Measurements from ENCODE around the gene LMF1.
A peak's percentile ranks its signal among the peaks of the same experiment; 100 is the strongest.

Gene LMF1

DNA sequence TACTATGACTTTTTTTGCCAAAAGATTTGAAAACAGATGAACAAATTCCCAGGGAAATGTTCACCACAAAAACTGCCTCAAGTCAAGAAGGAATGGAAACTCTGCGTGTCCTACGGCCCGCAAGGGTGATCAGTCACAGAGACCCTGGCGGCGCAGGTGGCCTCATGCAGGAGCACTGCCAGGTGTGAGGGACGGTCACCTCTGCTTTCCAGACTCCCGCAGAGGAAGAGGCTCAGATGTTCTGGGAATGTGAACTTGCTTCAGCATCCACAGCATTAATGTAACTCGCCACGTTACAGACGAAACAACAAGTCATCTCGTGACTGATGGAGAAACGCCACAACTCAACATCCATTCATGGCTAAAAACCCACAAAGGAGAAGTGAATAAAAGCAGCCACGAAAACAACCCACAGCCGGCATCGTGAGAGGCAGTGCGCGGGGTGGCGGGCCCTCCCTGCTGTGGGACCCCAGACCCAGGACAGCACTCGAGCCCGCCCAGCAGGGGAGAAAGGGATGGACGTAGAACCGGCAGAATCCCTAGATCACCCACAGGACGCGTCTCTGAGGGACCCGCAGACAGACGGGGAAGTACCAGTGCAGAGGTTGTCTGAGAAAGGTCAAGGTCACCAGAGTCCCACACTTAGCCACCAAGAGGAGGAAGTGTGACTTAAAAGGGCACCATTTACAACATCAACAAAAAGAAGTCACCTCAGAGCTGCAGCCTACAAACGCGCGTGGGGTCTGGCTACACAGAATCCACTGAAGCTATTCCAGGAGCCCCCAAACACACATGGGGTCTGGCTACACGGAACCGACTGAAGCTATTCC lies 93.3 kb downstream of the LMF1 start:
- no peak for DNase-seq

DNA sequence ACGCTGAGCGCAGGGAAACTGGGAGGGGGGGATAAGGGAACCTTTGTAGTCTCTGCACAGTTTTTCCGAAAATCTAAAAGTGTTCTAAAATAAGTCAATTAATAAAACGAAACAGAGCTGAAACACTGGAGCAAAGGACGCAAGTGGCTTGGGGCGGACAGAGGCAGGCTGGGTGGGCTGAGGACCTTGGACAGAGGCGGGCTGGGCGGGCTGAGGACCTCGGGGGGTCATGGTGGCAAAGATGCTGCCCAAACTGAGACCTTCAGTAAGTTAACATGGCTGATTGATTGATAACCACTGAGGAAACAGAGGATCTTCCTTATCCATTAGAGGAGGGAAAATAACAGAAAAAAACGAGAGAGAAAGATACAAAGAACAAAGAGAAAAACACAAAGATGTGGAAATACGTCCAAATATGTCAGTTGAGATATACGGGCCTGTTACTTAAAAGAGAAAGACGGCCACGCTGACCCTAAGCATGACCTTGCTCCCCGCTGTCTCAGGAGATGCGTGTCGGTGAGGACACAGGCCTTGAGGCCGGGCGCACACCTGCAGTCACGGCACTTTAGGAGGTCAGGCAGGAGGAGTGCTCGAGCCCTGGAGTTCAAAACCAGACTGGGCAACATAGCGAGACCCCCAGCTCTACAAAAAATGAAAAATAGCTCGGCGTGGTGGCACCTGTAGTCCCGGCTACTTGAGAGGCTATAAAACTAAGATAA lies 94.1 kb downstream of the LMF1 start:
- no peak for DNase-seq

DNA sequence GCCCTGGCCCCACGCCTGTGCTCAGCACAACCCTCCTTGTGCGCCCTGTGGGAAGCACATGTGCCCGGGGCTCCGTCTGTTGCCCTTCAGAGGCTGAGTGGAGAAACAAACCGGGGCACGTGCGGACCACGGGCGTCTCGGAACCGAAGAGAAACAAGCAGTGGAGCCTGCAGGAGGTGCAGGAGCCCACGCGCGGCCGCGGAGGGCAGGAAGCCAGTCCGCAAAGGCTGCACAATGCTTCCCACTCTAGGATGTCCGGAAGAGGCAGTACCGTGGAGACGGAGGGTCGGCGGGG lies 94.8 kb downstream of the LMF1 start:
- DNase-seq: no peak

DNA sequence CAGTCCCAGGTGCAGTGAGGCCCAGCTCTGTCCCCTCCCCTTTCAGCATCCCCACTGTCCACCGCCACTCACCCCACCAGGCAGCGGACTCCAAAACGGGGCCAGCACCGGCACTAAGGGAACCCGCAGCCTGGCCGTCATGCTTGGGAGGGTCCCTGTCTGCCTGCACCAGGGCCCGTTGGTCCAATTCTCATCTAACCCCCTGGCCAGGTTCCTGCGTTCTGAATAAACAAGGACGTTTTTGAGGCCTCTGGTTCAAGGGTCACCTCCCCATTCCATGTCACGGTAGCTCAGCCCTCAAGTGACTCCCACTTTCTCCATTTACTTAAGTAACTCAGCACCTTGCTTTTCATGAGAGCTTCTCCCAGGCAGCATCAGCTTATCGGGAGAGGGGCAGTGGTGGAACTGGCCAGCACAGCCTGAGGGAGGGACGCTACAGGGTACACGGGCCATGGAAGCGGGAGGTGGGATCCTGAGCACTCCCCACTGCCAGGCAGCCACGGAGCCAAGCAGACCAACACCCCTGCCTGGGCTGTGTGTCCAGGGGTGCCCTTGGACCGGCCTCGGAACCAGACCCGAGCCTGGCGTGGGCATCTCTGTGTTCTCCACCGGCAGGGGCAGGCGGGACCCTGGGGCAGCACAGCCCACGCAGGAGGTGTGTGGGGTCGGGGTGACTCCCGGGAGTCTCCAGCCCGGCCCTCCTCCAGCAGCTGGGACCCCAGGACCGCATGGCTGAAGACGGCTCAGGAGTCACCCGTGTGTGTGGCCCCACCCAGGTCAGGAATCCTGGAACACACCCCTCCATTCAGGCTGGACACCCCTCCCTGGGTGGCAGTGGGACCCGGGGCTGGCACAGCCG lies 95.4 kb downstream of the LMF1 start:
- DNase-seq: no peak

DNA sequence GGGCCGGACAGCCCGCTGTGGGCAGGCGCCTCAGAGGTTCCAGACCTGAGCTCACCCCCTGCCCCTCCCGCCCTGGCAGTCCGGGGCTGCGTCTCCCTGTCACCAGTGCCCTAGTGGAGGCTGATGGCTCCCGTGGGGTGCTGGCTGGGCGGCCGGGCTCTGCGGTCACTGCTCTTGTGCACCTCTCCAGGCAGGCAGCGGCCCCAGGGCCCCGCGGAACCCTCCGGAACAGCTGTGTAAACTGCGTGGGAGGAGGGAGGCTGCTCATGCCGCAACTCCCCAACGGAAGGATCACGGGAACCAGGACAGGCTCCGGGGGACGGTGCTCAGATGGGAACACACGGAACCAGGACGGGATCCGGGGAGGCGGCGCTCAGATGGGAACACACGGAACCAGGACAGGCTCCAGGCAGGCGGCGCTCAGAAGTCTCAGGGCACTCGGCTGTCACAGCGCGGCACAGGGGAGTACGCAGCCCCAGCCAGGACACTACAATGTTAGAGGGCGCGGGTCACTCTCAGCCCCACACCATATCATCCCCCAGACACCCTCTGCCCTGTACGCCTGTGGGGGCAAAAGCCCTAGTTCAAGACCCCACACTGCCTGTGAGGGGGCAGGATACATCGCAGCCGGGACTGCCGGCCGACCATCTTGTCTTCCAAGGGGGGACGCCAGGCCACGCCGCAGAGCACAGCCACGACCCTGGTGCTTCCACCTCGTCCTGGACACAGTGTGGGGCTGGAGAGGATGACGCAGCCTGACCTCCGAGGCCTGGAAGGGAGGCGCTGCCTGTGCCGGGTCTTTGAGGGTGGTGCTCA lies 96.2 kb downstream of the LMF1 start:
- no peak for DNase-seq

DNA sequence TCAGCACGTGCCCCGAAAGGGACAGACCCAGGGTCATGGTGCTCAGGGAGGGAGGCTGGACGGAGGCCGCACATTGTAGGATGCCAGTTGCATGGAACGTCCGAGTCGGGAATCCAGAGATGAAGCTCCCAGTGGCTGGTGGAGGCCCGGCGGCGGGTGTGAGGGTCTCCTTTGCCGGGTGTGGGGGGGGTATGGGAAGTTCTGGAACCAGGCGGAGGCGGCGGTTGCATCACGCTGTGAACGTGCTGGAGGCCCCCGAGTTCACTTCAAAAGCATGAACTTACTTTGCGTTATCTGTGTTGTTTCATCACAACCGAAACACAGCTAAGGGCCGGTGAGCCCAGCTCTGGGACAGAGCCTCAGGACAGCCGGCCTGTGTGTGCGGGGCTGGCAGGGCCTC lies 96.9 kb downstream of the LMF1 start:
- no peak for DNase-seq

DNA sequence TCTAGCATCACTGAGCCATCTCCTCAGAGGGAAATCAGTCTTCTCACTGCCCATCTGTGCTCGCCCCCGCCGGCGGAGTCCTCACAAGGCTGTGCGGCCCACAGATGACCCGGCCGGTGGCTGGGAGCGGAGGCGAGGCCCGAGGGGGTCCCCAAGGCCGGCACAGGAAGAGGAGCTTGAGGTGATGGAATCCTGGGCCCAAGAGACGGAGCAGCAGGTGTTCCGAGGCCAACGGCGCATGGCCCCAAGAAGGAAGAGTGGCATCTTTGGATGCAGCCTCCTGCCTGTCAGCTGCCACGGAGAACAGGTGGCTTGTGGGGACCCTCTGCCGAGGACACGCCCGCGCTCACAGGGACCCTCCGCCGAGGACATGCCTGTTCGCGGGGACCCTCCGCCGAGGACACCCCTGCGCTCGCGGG lies 97.5 kb downstream of the LMF1 start:
- no peak for DNase-seq

DNA sequence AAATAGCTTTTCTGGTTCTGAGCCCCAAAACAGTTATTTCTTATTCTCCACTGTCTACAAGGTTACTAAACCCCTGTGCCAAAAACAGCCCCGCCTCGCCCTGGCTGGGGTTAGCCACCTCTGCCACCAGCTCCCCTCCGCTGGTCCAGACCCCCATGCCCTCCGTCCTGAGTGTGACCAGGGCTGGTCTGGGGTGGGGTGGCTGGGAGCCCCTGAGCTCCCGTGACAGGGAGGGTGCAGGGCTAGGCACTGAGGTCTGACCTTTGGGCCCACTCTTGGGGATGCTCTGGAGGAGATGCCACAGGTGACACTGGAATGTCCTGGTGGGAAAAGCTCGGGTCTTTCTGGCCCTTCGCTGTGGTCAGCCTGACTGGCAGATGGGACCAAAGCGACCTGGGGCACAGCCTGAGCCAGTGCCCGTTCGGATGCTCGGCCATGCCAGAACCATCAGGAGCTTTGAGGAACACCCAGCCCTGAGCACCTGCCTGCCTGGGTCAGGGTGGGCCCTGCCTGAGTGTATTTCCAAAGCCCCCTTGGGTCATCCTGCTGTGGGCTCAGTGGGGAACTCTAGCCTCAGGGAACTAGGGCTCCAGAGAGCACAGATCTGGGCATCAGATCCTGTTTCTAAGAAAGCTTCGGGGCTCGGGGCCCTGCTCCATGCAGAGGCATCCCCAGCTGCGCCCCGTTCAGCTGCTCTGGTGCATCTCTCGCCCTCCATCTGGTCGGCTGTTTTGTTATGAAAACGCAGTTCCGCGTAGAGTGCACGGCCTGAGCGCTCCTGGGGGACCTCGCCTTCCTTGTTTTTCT lies 98.1 kb downstream of the LMF1 start:
- no peak for DNase-seq

DNA sequence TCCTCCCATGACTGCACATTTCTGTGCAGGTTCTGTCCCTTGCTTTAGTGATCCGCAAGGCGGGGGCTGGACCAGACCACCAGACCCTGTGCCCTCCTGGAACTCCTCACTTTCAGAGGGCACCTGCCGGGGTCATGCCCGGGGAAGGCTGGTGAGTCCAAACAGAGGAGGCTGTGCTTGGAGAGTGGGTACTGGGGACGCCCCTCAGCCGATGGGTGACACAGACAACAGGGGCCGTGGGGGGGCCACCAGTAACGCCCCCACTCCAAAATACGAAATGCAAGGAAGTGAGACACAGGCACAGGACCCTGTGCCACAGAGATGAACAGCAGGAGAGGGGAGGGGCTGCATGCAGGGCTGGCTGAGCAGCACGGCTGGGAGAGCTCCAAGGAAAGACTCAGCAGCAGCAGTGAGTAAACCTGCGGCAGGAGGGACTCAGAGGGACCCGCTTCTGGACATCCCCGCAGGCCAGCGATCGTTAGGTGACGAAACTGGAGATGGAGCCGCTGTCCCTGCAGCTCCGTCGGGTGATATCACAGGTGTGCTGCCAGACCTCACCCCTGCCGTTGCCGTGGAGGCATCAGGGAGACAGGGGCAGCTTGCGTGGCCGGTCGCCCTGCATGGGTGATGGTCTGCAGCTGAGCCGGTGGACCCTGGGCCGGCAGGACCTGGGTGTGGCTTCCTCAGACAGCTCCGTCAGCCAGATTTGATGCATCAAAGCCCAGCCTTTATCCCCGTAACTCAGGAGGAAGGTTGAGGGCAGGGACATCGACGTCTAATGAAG lies 99.0 kb downstream of the LMF1 start:
- DNase-seq: no peak

DNA sequence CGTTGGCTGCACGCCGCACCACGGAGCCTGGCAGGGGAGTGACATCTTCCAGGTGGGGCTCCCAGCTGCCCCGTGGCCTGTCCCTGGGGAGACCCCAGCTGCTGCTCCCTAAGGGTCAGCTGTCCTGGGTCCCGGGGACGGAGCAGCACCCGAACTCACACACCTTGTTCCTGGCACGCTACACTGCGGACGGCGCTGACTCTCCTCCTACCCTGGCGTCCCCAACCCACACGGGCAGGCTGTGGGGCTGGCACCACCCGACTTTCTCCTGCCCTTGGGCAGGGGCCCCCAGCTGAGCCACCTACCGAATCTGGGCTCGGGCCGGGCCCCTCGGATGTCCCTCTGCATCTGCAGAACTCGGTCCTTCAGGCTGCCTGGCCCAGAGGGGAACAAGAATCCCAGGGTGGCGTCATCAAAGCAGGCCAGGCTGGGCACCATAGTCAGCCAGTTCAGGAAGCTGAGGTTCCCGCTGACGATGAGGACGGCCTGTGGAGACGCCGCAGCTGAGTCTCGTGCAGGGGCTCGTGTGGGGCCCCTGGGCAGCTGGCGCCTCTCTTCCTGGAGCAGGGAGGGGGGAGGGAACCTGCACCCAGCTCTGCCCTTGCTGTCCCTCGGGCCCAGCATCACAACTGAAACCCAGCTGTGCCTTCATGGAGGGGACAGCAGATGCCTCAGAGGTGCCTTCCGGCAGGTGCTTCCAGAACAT lies 99.8 kb downstream of the LMF1 start:
- no peak for DNase-seq

DNA sequence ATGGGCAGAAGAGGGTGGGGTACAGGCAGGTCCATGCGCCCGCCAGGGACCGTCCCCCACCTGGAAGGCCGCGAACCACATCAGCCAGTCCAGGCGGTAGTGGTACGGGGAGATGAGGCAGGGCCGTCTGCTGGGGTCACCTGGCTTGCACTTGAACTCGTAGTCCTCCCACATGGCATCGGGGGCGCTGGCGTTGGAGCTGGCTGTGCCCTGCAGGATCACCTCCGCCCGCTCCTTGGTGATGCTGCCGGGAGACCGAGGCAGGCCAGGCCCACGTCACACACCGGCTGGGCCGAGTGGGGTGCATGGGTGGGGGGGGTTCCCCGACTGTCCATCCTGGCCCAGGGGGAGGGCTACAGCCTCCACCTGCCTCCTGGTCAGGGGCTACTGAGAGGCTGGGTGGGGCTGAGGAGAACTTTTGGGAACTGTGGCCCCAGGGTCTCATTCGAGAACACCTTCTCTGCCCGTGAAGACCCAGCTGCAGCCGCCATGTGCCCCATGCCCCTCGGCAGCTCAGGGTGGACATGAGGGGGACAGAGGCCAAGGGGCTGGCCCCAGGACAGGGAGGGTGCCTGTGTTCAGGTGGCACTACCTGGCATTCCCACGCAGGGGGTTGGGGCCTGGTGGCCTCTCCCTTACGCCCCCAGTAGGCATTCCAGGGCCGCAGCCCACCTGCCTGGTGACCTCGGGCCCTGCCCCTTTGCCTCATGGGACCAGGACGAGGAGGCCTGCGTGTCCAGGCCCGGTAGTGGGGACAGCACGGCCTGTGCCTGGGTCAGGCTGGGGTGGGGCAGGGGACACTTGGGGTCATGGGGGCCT lies 100.8 kb downstream of the LMF1 start:
- DNase-seq: no peak

DNA sequence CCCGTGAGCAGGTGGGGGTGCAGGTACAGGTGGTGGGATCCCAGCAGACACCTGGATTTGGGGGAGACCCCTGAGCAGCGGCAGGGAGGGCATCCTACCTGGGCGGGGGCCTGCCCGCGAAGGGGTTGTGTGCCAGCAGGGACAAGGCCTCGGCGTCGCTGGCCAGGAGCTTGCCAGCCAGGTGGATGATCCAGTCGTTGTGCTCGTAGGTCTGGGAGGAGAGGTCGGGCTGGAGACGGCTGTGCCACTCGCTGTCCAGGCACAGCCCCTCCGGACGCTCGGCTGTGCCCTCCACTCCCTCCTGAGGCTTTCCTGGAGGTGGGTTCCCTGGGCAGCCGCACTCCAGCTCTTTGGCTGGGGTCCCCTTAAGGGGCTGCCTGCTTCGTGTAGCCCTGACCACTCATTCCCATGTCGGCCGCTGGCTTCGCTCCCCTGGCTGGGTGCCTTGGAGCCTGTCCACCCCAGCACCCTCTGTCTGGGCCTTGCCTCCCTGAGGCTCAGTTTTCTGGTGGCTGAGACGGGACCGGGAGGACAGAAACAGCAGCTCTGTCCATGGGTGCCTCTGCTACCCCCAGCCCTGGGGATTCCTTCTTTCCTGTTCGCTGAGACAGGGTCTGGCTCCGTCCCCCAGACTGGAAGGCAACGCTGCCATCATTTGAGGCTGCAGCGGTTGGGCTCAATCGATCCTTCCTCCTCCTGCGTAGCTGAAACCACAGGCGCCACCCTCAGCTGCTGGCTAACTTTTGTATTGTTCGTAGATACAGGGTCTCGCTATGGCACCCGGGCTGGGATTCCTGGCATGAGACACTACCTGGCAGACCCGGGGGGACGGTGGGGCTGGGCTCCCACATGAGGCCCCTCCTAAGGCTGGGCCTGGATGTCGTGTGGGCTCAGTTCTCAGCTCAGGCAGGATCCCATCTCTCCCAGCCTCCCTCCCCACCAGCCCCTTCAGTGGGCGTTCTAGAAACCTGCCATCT lies 101.7 kb downstream of the LMF1 start:
- DNase-seq: no peak

DNA sequence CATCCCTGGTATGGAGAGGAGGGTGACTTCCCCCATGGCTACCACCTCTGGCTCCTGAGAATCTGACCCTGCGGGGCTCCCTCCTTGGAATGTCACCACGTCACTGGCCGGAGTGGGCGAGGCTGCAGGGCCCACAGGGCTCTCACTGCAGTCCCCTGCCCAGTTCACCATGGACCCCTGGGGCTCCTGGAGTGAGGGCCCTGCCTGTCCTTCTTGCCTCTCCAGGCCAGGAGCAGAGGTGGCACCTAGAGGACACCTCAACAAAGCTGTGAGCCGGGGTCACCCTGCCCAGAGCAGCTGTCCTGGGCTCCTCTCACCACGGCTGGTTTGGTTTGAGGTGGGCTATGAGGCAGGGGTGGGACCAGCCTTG lies 102.4 kb downstream of the LMF1 start:
- DNase-seq: no peak

DNA sequence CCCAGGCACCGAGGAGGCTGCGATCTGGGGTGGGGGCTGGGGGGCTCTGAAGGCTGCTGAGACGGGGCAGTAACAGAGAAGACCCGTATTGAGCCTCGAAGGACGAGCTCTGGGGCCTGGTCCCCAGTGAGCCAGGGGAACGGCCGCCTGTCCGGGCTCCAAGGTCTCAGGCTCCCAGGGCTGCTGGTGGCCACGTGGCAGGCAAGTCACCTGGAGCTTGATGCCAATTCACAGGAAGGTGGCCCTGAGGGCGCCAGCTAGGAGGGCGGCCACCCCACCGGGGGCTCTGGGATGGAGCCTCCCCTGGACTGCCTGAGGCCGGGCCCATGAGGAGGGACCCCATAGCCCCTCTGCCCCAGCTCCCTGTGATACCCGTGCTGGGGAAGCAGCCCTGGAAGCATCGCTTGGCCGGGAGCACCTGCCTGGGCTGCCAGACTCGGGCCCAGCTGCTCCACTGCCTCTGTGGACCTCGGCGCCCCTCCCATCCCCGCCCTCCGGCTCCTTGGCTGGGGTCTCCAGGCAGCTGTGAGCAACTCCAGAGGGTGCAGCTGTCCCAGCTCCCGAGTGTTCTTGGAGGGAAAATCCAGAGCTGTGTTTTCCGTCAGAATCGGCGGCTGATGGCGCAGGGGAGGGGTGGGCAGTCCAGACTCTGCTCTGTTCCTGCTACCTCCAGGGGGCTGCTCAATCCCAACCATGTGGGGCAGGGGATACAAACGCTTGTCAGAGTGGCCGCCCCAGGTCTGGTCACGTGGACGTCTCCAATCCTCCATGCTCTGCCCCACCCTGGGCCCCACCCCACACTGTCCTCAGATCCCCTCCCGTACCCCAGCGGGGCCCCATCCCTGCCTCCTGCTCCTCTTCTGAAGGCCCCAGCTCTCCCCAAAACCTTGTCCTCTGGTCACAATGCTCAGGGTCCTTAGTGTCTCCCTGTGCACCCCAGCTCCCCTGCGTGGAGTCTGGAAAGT lies 103.1 kb downstream of the LMF1 start:
- peak; percentile 71 for DNase-seq

DNA sequence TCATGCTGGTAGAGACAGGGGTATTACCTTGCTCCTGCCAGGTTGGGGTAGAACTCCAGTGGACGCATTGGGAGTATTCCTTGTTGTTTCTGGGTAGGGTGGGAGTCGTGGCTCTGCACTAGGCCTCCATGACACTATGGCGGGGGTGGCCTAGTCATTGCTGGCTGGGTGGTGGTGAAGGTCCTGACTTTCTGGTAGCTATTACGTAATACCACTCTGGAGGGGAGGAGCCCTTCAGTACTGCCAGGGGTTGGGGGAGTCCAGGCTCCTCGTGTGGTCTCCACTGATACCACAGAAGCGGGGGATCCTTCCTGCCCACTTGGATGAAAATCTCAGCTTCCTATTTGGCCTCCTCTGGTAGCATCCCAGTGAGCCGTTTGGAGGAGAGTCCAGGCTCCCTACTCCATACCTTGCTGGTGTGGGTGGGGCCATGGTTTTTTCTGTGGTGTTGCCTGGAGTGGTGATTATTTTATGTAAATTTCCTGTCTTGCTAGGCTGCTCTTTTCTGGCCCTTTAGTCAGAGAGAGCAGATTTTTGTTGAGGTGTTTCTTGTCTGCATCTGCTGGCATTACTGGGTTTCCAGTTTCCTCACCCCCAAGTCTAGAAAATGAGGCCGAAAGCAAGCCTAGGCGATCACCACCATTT lies 104.4 kb downstream of the LMF1 start:
- DNase-seq: no peak

DNA sequence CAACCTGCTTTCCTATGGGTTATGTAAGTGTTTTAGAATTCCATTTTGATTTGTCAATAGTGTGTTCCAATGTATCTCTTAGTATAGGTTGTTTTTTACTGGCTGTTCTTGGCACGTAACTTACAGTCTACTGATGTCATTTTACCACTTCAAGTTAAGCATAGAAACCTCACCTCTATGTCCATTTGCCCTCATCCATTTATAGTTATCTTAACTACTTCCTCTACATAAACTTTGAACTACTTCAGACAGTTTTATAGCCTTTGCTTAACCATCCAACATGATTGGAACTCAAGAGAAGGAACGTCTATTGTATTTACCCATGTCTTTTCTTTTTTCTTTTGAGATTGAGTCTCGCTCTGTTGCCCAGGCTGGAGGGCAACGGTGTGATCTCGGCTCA lies 105.8 kb downstream of the LMF1 start:
- no peak for DNase-seq

DNA sequence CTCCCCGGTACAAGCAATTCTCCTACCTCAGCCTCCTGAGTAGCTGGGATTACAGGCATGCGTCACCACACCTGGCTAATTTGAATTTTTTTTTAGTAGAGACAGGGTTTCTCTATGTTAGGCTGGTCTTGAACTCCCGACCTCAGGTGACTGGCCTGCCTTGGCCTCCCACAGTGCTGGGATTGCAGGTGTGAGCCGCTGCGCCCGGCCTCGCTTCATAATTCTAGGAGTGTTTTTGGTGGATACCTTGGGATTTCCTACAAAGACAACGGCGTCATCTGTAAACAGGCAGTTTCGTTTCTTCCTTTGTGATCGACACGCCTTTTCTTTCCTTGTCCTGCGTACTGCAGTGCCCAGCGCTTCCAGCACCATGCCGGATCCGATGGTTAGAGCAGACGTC lies 109.3 kb downstream of the LMF1 start:
- DNase-seq: no peak

Measured in right forelimb (tissue), 1 donor.